ENCODE data around the gene ZNF331. TPM values are rescaled to one million over a fixed set of nuclear protein-coding genes. Genes with fewer than 3 reads are reported as not detected.

The ZNF331 gene
- total RNA-seq, result 11.6 and 12.6 TPM in 2 replicates

DNA sequence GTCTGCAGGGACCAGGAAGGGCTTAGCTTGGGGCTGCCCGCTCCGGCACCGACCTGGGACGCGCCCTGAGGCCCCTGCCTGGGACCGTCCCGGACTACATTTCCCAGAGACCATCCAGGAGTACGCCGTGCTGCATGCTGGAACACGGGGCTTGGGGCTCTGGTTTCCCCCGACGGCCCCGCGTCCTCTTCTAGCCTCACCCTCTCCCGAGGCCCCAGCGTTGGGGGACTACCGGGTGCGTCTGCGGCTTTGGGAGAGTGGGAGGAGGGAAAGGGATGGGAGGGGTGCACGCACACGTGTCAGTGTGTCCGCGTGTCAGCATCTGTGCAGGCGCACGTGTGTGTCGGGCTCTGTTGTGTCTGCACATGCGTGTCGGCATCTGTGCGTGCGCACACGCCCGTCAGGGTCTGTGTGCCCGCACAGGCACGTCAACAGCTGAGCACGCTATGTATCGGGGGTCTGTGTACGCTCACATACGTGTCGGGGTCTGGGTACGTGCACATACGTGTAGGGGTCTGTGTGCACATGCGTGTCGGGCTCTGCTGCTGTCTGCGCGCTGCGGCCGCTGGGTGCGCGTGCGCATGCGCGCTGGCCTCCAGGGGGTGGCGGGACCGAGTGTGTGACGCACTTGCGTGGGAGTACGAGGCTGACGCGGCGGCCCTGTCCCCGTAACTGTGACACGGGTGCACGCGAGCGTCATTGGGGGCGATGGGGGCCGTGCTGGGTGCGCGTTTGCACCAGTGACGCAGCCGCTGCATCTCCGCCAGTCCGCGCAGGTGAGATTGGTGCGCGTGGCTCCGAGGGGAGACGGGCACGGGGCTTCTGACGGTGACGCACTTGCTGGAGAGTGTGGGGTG, at the start of gene ZNF331:
TSS of gene ZNF331 (plus strand) at position 625 of the 857 bp plus-strand sequence. CDS start 31,232 bp downstream, outside the sequence.

Other genes starting within 250 kb of the ZNF331 start
- 7.3 and 7.8 TPM in 2 replicates for gene ZNF845, start 204.4 kb upstream of the ZNF331 start, total RNA-seq
- 6.0 and 9.1 TPM in 2 replicates for gene ZNF525, start 172.4 kb upstream of the ZNF331 start, total RNA-seq
- 13.0 and 13.2 TPM in 2 replicates for gene ZNF765, start 143.0 kb upstream of the ZNF331 start, total RNA-seq
- gene ZNF761, start 106.2 kb upstream of the ZNF331 start, total RNA-seq, result 10.0 and 12.1 TPM in 2 replicates
- gene ZNF813, start 70.4 kb upstream of the ZNF331 start, total RNA-seq, result 2.7 and 3.6 TPM in 2 replicates
- gene DPRX, start 93.9 kb downstream of the ZNF331 start, total RNA-seq, result not detected in 2 replicates